GM10847 (cell line): ENCODE data around the gene PELI2.

Experiments
- POLR2A ChIP-seq: IDR thresholded peaks from 2 replicates; pipeline ENCODE4 v1.6.1; 2011; ENCODE audit not compliant: insufficient read length; ENCODE audit errors: extremely low read depth

Gene PELI2

GRCh38 chr14:56197150-56197549 lies 78.9 kb downstream of the PELI2 start:
- TF ChIP-seq POLR2A = no peak

- TF ChIP-seq POLR2A = no peak
These were observed 80.2 kb downstream of the PELI2 start for GRCh38 chr14:56198438-56198837.

GRCh38 chr14:56199095-56199981 lies 81.1 kb downstream of the PELI2 start:
- no peak for TF ChIP-seq POLR2A

GRCh38 chr14:56199982-56200577 lies 81.9 kb downstream of the PELI2 start:
- no peak for TF ChIP-seq POLR2A

- no peak for TF ChIP-seq POLR2A
These were observed 84.0 kb downstream of the PELI2 start for GRCh38 chr14:56202256-56202655.

- no peak for TF ChIP-seq POLR2A
These were observed 87.7 kb downstream of the PELI2 start for GRCh38 chr14:56205881-56206280.

DNA sequence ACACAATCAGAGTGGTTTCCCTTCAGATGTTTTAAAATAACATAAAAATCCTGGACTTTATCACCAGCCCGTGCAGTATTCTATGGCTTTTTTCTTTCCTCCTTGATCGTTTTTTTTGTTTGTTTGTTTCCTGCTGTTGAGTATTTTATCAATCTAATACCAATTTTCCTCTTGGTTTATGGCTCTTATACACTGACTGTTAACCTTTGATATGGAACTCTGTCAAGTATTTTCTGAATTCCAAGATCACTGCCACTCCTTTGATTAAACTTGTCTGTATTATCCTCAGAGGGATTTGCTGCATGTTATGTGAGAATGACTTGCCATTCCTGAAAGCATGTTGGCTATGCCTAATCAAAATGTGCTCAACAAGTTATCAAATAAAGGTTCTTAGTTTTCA lies 88.4 kb downstream of the PELI2 start:
- TF ChIP-seq POLR2A = no peak

DNA sequence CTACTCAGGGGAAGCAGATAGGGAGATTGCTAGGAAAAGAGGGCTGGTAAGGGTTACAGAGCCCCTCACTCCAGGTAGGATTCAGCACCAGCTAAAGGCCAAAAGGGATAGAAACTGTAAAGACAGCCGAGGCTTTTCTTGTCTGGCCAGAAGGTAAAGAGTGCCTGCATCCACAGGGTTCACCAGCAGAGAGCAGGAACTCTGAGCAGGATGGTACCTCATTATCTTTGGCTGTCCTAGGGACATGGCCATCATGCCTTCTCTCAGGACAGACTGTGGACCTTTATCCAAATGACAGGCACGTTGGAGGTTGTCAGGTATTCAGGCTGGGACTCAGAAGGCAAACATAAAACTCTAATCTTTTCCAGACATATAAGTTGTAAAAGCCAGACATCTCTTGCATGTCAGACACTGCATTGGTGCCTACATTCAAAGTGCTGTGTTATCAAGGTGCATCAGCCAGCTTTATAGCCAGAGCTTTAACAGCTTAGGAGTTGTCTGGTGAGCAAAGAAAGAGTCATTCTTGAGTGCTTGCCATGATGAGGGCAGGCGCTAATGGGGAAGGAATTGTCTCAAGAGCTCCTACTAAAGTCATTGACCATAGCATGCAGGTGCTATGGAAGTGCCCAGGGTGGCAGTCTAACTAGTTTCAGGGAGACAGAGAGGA lies 89.5 kb downstream of the PELI2 start:
- TF ChIP-seq POLR2A = no peak

DNA sequence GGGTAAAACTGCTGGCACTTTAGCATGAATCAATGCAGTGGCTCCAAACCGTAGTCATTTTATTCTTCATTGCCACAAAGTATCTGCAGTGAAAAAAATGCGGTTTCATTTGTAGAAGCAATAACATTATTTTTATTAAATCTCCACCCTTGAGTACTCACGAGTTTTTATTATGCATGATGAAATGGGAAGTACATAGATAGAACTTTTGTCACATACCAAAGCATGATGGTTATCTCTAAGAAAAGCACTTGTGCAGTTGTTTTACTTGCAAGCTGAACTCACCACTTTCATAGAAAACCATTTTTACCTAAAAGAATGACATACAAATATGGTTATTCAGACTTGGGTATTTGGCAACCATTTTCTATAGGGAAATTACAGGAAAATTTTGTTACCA lies 90.3 kb downstream of the PELI2 start:
- no peak for TF ChIP-seq POLR2A

GRCh38 chr14:56210571-56210970 lies 92.4 kb downstream of the PELI2 start:
- no peak for TF ChIP-seq POLR2A

GRCh38 chr14:56211084-56211483 lies 92.9 kb downstream of the PELI2 start:
- TF ChIP-seq POLR2A = no peak

- no peak for TF ChIP-seq POLR2A
These were observed 93.6 kb downstream of the PELI2 start for GRCh38 chr14:56211844-56212243.

DNA sequence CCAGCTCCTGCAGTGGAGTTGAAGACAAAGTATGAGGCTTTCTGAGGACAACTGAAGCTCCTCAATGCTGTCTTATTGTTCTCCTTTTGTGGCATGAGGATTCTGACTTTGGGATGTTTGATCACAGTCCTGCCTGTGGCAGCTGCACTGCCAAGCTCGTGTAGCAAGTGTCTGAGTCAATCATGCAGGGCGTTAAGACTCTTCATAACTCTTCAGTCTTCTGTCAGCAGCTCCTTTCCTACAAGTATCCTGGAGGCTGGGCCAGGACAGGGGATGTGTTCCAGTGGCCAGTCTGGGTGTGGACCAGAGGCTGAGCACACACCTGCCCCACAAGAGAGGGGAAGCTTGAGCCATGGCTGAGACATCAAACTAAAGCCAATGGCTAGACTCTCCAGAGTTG lies 94.3 kb downstream of the PELI2 start:
- no peak for TF ChIP-seq POLR2A

- no peak for TF ChIP-seq POLR2A
These were observed 95.1 kb downstream of the PELI2 start for GRCh38 chr14:56213306-56213705.

GRCh38 chr14:56215180-56215579 lies 97.0 kb downstream of the PELI2 start:
- TF ChIP-seq POLR2A = no peak

GRCh38 chr14:56216626-56217379 lies 98.6 kb downstream of the PELI2 start:
- no peak for TF ChIP-seq POLR2A
